Gastroesophageal sphincter (tissue), 3 donors: ENCODE measurements around the gene RAB12.

Experiments
- EP300 ChIP-seq: sonication (generic); formaldehyde crosslinking; IDR thresholded peaks from one replicate; pipeline ENCODE4 v1.6.1; 2017; ENCODE audit warnings: antibody characterized with exemption, mild to moderate bottlenecking
- POLR2A ChIP-seq, 2 donors: fragments of 450-650 bp; IDR thresholded peaks; one replicate each; pipeline ENCODE4 v1.6.1; 2017; ENCODE audit warnings: antibody characterized with exemption in 2 of 2, mild to moderate bottlenecking in 2 of 2, moderate library complexity in 1 of 2
- POLR2AphosphoS5 ChIP-seq: sonication (generic); formaldehyde crosslinking; IDR thresholded peaks from one replicate; pipeline ENCODE4 v1.6.1; 2017; ENCODE audit warnings: antibody characterized with exemption
- TF ChIP-seq, protein P1 (sequence below), 4 experiments: fragments of 200-600 bp in 2 of 4; fragments of 450-650 bp in 2 of 4; sonication (generic) in 1 of 4; IDR thresholded peaks; one replicate each; pipeline ENCODE4 v1.5.1; 2017 to 2019; ENCODE audit warnings: antibody characterized with exemption in 4 of 4, mild to moderate bottlenecking in 2 of 4, moderate library complexity in 2 of 4

DNA sequence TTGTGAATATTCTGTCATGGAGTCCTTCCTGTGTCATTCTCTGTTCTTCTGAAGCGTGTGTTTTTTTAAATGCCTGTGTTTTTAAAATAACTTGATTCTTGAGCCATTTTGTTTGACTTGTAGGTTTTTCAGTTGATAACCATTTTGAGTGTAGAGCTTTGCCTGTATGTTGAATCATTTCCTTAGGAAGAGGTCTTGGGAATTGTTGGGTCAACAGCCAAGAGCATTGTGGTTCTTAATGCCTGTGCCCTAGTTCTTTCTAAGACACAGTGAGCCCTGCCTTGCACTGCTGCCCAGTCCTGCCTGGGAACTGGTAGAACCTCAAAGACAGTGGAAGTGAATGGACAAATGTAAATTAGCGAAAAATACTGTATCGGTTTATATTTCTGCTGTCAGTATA lies 25.9 kb downstream of the RAB12 start:
- TF ChIP-seq, protein P1, sequence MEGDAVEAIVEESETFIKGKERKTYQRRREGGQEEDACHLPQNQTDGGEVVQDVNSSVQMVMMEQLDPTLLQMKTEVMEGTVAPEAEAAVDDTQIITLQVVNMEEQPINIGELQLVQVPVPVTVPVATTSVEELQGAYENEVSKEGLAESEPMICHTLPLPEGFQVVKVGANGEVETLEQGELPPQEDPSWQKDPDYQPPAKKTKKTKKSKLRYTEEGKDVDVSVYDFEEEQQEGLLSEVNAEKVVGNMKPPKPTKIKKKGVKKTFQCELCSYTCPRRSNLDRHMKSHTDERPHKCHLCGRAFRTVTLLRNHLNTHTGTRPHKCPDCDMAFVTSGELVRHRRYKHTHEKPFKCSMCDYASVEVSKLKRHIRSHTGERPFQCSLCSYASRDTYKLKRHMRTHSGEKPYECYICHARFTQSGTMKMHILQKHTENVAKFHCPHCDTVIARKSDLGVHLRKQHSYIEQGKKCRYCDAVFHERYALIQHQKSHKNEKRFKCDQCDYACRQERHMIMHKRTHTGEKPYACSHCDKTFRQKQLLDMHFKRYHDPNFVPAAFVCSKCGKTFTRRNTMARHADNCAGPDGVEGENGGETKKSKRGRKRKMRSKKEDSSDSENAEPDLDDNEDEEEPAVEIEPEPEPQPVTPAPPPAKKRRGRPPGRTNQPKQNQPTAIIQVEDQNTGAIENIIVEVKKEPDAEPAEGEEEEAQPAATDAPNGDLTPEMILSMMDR (IDR thresholded peaks at IDR 0.05): no peak
- TF ChIP-seq POLR2A (IDR thresholded peaks at IDR 0.05) (no peak), POLR2AphosphoS5 (no peak), EP300 (no peak)
